ENCODE measurements around the gene STUB1. TPM values are rescaled to one million over a fixed set of nuclear protein-coding genes. Genes with fewer than 3 reads are reported as not detected.

Gene STUB1
- total and polyA plus RNA-seq, 3 donors from 2014 or later: 93.3 to 160 (median 126) TPM

DNA sequence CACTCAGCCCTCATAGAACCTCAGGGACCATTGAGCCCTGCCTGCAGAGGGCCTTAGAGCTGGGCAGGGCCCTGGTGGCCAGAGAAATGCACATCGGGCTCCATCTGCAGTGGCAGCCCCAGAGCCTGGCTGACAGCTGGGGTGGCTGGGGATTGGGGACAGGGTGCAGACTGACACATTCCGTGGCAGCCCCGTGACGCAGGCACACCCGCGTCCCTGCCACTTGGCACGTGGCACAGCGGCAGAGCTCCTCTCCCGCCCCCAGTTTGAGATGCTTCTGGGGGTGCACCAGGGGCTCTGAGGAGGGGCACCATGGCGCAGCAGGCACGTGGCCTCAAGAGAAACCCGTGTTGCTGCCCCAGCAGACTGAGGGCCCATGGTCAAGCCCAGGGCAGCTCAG, 23.2 kb downstream of the STUB1 start:
- WGBS, 2 donors: 88% methylated on average over 9 of the region's 12 CpGs; no CpG with 5 or more reads in 1 of the 2 donors

DNA sequence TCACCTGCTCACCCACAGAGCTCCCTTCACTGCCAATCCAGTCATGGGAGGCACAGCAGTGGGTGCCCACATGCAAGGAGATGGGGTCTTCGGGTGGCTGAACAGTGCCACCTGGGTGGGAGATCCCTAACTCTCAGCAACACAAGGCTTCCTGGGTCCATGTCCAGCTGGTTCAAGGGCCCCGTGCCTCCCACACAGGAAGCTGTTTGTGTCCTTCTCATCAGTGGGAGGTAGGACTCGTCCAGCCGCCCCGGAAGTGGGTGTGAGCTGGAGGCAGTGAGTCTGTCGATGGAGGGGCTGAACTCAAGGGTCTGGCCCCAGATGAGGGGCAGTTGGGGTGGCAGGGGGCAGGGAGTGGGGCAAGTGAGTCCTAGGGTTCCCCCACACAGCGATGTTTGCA, 23.8 kb downstream of the STUB1 start:
- no peaks in the 10 kb centered on the region for H3K27me3 ChIP-seq
- no peaks in the 10 kb centered on the region for H3K36me3 ChIP-seq (ENCODE audit: low read depth, missing control alignments)
- H3K9me3 ChIP-seq: no peaks in the 10 kb centered on the region
- H3K4me3 ChIP-seq: no peak overlapping the region
- H3K4me1 ChIP-seq: no peaks in the 10 kb centered on the region
- no peak for TF ChIP-seq POLR2A (IDR thresholded peaks at IDR 0.05)
- TF ChIP-seq, protein P1, sequence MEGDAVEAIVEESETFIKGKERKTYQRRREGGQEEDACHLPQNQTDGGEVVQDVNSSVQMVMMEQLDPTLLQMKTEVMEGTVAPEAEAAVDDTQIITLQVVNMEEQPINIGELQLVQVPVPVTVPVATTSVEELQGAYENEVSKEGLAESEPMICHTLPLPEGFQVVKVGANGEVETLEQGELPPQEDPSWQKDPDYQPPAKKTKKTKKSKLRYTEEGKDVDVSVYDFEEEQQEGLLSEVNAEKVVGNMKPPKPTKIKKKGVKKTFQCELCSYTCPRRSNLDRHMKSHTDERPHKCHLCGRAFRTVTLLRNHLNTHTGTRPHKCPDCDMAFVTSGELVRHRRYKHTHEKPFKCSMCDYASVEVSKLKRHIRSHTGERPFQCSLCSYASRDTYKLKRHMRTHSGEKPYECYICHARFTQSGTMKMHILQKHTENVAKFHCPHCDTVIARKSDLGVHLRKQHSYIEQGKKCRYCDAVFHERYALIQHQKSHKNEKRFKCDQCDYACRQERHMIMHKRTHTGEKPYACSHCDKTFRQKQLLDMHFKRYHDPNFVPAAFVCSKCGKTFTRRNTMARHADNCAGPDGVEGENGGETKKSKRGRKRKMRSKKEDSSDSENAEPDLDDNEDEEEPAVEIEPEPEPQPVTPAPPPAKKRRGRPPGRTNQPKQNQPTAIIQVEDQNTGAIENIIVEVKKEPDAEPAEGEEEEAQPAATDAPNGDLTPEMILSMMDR (IDR thresholded peaks at IDR 0.05): no peak
- intact Hi-C loops (cut with DNase I; ENCODE audit: low total_unique reads): no loop called here
- H3K27ac ChIP-seq: no peak overlapping the region
- WGBS, 2 donors: 63 to 70% methylated on average over 4 to 7 of the region's 7 CpGs
- no peak for DNase-seq

More for the DNA sequence above, 23.2 kb downstream of the STUB1 start:
- no peak overlapping the region for H3K4me3 ChIP-seq
- H3K27me3 ChIP-seq: no peaks in the 10 kb centered on the region
- intact Hi-C loops (cut with DNase I; ENCODE audit: low total_unique reads): no loop called here
- H3K4me1 ChIP-seq: no peaks in the 10 kb centered on the region
- TF ChIP-seq POLR2A (IDR thresholded peaks at IDR 0.05): no peak
- TF ChIP-seq, protein P1 (IDR thresholded peaks at IDR 0.05): no peak
- H3K36me3 ChIP-seq (ENCODE audit: low read depth, missing control alignments): no peaks in the 10 kb centered on the region
- H3K9me3 ChIP-seq: no peaks in the 10 kb centered on the region
- no peak overlapping the region for H3K27ac ChIP-seq
- DNase-seq: no peak

DNA sequence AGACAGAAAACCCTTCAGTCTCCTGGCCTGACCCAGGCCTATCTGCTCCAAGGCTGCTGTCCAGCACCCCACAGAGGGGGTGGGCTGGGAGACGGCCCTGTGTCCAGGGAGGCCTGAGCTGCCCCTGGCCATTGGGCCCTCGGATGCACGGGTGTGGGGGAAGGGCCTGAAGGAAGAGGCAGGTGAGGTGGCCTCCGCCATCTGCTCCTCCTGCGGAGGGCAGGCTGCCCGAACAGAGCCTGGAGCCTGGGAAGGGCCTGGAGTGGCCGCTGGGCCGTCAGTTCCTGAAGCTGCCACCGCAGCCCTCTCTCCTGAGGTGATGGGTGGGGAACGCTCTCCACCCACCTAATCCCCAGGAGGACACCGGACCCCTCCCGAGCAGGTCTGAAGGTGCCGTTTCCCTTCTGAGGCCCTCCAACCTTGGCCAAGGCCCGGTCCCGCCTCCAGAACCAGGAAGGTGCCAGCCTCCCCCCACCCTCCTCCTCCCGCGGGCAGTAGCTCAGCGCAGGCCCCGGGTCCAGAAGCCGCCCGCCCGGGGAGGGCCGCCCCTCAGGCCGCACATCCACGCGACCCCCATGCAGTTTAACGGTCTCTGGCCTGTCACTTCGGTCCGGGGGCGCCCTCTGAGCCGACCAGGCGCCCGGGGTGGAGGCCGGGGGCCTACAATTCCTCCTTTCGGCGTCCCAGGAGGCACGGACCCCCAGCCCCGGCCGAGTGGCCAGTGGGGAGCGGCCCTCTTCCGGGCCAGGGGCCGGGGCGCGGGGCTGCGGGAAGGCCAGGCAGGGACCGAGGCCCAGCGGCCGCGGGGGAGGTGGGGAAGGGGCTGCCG, 24.6 kb downstream of the STUB1 start:
- peak overlapping the region; percentile 12 to 34 for H3K4me3 ChIP-seq
- no peak overlapping the region for H3K27ac ChIP-seq
- intact Hi-C loops (cut with DNase I; ENCODE audit: low total_unique reads): no loop called here

DNA sequence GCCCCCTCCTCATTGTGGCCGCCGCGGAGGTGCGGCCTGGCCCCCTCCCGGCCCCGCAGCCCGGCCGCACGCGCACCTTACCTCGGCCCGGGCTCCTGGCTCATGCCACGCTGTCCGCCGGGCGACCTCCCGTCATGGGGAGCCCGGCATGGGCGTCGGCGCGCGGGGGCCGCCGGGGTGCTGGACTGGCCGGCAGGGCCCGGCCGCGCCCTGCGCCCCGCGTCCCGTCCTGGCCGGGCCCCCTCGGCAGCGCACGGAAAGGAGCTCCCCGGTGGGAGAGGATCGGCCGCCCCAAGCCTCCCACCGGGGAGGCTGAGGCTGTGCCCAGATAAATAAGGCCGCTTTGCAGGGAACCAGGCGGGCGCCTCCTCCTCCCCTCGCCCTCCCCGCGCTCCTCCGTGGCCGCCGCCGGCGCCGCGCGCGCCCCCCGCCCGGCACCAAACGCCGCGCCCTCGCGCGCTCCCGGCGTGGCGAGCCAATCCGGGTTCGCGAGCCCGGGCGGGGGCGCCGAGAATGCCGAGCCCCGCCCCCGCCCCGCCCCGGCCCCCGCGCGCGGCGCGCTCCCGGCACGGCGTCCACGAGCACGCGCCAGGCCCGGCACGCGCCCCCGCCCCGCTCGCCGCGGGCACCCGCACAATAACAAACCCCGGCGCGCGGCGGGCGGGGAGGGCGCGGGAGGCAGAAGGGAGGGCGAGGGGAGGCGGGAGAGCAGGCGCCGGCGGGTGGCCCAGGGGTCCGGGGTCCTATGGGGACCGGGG, 25.4 kb downstream of the STUB1 start, which contains the start of gene FBXL16:
TSS of gene FBXL16 (minus strand) at position 371 of the 758 bp plus-strand sequence. CDS start 8,396 bp downstream, outside the sequence.
- no peaks in the 10 kb centered on the region for H3K36me3 ChIP-seq (ENCODE audit: low read depth, missing control alignments)
- DNase-seq: peak; percentile 54
- intact Hi-C loops (cut with DNase I; ENCODE audit: low total_unique reads): no loop called here
- H3K9me3 ChIP-seq: no peaks in the 10 kb centered on the region
- 0 to 1% methylated on average over 4 to 44 of the region's 115 CpGs for WGBS, 2 donors
- peaks cover 5% of the 10 kb centered on the region for H3K4me1 ChIP-seq
- no peak for TF ChIP-seq POLR2A (IDR thresholded peaks at IDR 0.05)
- TF ChIP-seq, protein P1 (IDR thresholded peaks at IDR 0.05): no peak
- H3K27me3 ChIP-seq: no peaks in the 10 kb centered on the region
- H3K4me3 ChIP-seq: peak within 1 kb of the TSS; percentile 12 to 34
- no peak within 1 kb of the TSS for H3K27ac ChIP-seq

More for the DNA sequence above, 24.6 kb downstream of the STUB1 start:
- H3K36me3 ChIP-seq (ENCODE audit: low read depth, missing control alignments): no peaks in the 10 kb centered on the region
- no peaks in the 10 kb centered on the region for H3K9me3 ChIP-seq
- peaks cover 1% of the 10 kb centered on the region for H3K4me1 ChIP-seq
- H3K27me3 ChIP-seq: no peaks in the 10 kb centered on the region
- no peak for DNase-seq
- TF ChIP-seq POLR2A (IDR thresholded peaks at IDR 0.05): no peak
- TF ChIP-seq, protein P1 (IDR thresholded peaks at IDR 0.05): no peak
- 5 to 16% methylated on average over 4 to 39 of the region's 50 CpGs for WGBS, 2 donors
